ENCODE data around the gene DPY30.
"Not testable (repeated sequence)": the region's sequence is repeated elsewhere in the genome, so short reads cannot be mapped to it uniquely, and the experiment has no call there.

Gene DPY30

GRCh38 chr2:32039447-32040219 is at the start of gene DPY30:
DPY30 (minus strand) TSS chr2:32039805; CDS start chr2:32039456, 349 bp downstream.
- DNase-seq: peak; percentile 9 to 93 (median 87)

GRCh38 chr2:32074134-32074506 is 34.5 kb upstream of the DPY30 start:
- no peak for DNase-seq

- no peak for DNase-seq
These were observed 27.9 kb upstream of the DPY30 start for GRCh38 chr2:32067549-32067948.

GRCh38 chr2:32064713-32065112 is 25.1 kb upstream of the DPY30 start:
- no peak for DNase-seq

- DNase-seq: peak in 20 of 56 donors; percentile 5 to 58 (median 34)
These were observed 24.5 kb upstream of the DPY30 start for GRCh38 chr2:32064021-32064601.

- peak; percentile 83 to 98 (median 95) for DNase-seq
These were observed 23.9 kb upstream of the DPY30 start, which contains the start of gene SPAST for GRCh38 chr2:32063310-32064020. SPAST (plus strand) TSS chr2:32063556; CDS start chr2:32063832, 276 bp downstream.

- DNase-seq: peak in 21 of 56 donors; percentile 0 to 25 (median 5)
These were observed 22.6 kb upstream of the DPY30 start for GRCh38 chr2:32061973-32062861.

GRCh38 chr2:32061430-32061829 is 21.8 kb upstream of the DPY30 start:
- DNase-seq: no peak

- DNase-seq: no peak
These were observed 20.7 kb upstream of the DPY30 start for GRCh38 chr2:32060266-32060665.

GRCh38 chr2:32058130-32058529 is 18.5 kb upstream of the DPY30 start:
- DNase-seq: no peak

GRCh38 chr2:32054583-32054982 is 15.0 kb upstream of the DPY30 start:
- not testable (repeated sequence) for DNase-seq

- no peak for DNase-seq
These were observed 12.3 kb upstream of the DPY30 start for GRCh38 chr2:32051836-32052439.

GRCh38 chr2:32043561-32043960 is 4.0 kb upstream of the DPY30 start:
- no peak for DNase-seq

- DNase-seq: not testable (repeated sequence)
These were observed 5.3 kb downstream of the DPY30 start for GRCh38 chr2:32034198-32034887.

GRCh38 chr2:32018789-32019482 is 20.7 kb downstream of the DPY30 start:
- peak in 6 of 56 donors; percentile 1 to 7 (median 3) for DNase-seq

GRCh38 chr2:32012872-32013271 is 26.7 kb downstream of the DPY30 start:
- DNase-seq: no peak

- DNase-seq: peak in 1 of 56 donors; percentile 2
These were observed 28.1 kb downstream of the DPY30 start for GRCh38 chr2:32011485-32011960.

GRCh38 chr2:32010670-32011484 is 28.7 kb downstream of the DPY30 start, which contains the start of gene MEMO1:
MEMO1 (minus strand) TSS chr2:32011008; CDS start chr2:32010247, 761 bp downstream.
- DNase-seq: peak; percentile 62 to 94 (median 88)
